ENCODE results near the gene USP47.

Gene USP47

GRCh38 chr11:11996321-11997048, 154.7 kb downstream of the USP47 start:
- no peak for TF ChIP-seq CTCF (IDR thresholded peaks at IDR 0.05; ENCODE audit: low read length, missing control alignments)
- H3K4me3 ChIP-seq (replicated peaks; ENCODE audit: low read depth, low read length), result no peak overlapping the region
- DNase-seq (ENCODE audit: low read depth), result no peak

- DNase-seq (ENCODE audit: low read depth), result no peak
- TF ChIP-seq CTCF (IDR thresholded peaks at IDR 0.05; ENCODE audit: low read length, missing control alignments), result no peak
- H3K4me3 ChIP-seq (replicated peaks; ENCODE audit: low read depth, low read length), result no peak overlapping the region
Observed at GRCh38 chr11:11997049-11997322, 155.2 kb downstream of the USP47 start.

- H3K4me3 ChIP-seq (replicated peaks; ENCODE audit: low read depth, low read length), result peak overlapping the region; percentile 48
- no peak for TF ChIP-seq CTCF (IDR thresholded peaks at IDR 0.05; ENCODE audit: low read length, missing control alignments)
- DNase-seq (ENCODE audit: low read depth), result peak; percentile 90
Observed at GRCh38 chr11:11998091-11998781, 156.5 kb downstream of the USP47 start.

GRCh38 chr11:12001186-12001585, 159.4 kb downstream of the USP47 start:
- no peak overlapping the region for H3K4me3 ChIP-seq (replicated peaks; ENCODE audit: low read depth, low read length)
- no peak for DNase-seq (ENCODE audit: low read depth)
- no peak for TF ChIP-seq CTCF (IDR thresholded peaks at IDR 0.05; ENCODE audit: low read length, missing control alignments)

- TF ChIP-seq CTCF (IDR thresholded peaks at IDR 0.05; ENCODE audit: low read length, missing control alignments), result no peak
- no peak for DNase-seq (ENCODE audit: low read depth)
- H3K4me3 ChIP-seq (replicated peaks; ENCODE audit: low read depth, low read length), result no peak overlapping the region
Observed at GRCh38 chr11:12003336-12003735, 161.6 kb downstream of the USP47 start.

- no peak for DNase-seq (ENCODE audit: low read depth)
- H3K4me3 ChIP-seq (replicated peaks; ENCODE audit: low read depth, low read length), result no peak overlapping the region
- no peak for TF ChIP-seq CTCF (IDR thresholded peaks at IDR 0.05; ENCODE audit: low read length, missing control alignments)
Observed at GRCh38 chr11:12003815-12004214, 162.0 kb downstream of the USP47 start.

- no peak for DNase-seq (ENCODE audit: low read depth)
- no peak for TF ChIP-seq CTCF (IDR thresholded peaks at IDR 0.05; ENCODE audit: low read length, missing control alignments)
- peak overlapping the region; percentile 19 for H3K4me3 ChIP-seq (replicated peaks; ENCODE audit: low read depth, low read length)
Observed at GRCh38 chr11:12005061-12005460, 163.3 kb downstream of the USP47 start.

All from fibroblast of pulmonary artery (primary cell).